OCI-LY3 (cell line): ENCODE data around the gene TNP2.

Experiments used
- H2AFZ ChIP-seq: fragments of 200-600, 300-600 bp; shearing (Covaris generic); 2 replicates; pipeline ENCODE4 v1.6.0; 2014; ENCODE audit warnings: antibody characterized with exemption, low read depth, low read length
- H3K27ac ChIP-seq: fragments of 200-600, 300-600 bp; sonication (generic); 2 replicates; pipeline ENCODE4 v1.5.1; 2014; ENCODE audit warnings: mild to moderate bottlenecking, low read length, moderate library complexity, mixed read lengths
- H3K27me3 ChIP-seq: fragments of 200-600, 300-600 bp; sonication (generic); 2 replicates; pipeline ENCODE4 v1.6.1; 2014; ENCODE audit warnings: low read depth, low read length, mixed read lengths
- H3K36me3 ChIP-seq: fragments of 200-600, 300-600 bp; sonication (generic); replicated peaks from 2 replicates; pipeline ENCODE3; 2014; ENCODE audit warnings: low read depth, low read length, mixed read lengths
- H3K4me1 ChIP-seq: fragments of 300-600, 200-600 bp; sonication (generic); 2 replicates; pipeline ENCODE4 v1.6.1; 2014; ENCODE audit warnings: low read length, mixed read lengths
- H3K4me2 ChIP-seq: fragments of 200-600, 300-600 bp; sonication (generic); 2 replicates; pipeline ENCODE4 v1.6.1; 2014; ENCODE audit warnings: low read length, mixed read lengths
- H3K4me3 ChIP-seq: fragments of 300-600, 200-600 bp; sonication (generic); 2 replicates; pipeline ENCODE4 v1.5.1; 2014; ENCODE audit warnings: antibody characterized with exemption, mild to moderate bottlenecking, low read length, moderate library complexity
- H3K79me2 ChIP-seq: fragments of 300-600, 200-600 bp; shearing (Covaris generic); 2 replicates; pipeline ENCODE4 v1.6.1; 2014; ENCODE audit warnings: mild to moderate bottlenecking, low read length, mixed read lengths
- H3K9ac ChIP-seq: fragments of 300-600, 200-600 bp; shearing (Covaris generic); 2 replicates; pipeline ENCODE4 v1.6.0; 2014; ENCODE audit warnings: mild to moderate bottlenecking, low read length, moderate library complexity
- H3K9me3 ChIP-seq: fragments of 200-600, 300-600 bp; shearing (Covaris generic); 2 replicates; pipeline ENCODE4 v1.6.1; 2014; ENCODE audit warnings: low read length, mixed read lengths; ENCODE audit not compliant: insufficient read depth
- H4K20me1 ChIP-seq: fragments of 200-600, 300-600 bp; sonication (generic); 2 replicates; pipeline ENCODE4 v1.6.1; 2016; ENCODE audit warnings: low read length, mixed read lengths; ENCODE audit not compliant: insufficient read depth
- CTCF ChIP-seq: fragments of 200-600, 300-600 bp; sonication (generic); IDR thresholded peaks from 2 replicates; pipeline ENCODE4 v1.5.1; 2014; ENCODE audit warnings: antibody characterized with exemption, low read length, low read depth
- EZH2phosphoT487 ChIP-seq: fragments of 200-600 bp; shearing (Covaris generic); IDR thresholded peaks from 2 replicates; pipeline ENCODE4 v1.6.1; 2018; ENCODE audit warnings: antibody characterized with exemption, mixed run types, low read depth

Gene TNP2

GRCh38 chr16:11241480-11242204, 27.5 kb downstream of the TNP2 start:
- no peak overlapping the region for H3K27ac ChIP-seq
- no peak overlapping the region for H3K4me2 ChIP-seq
- no peak overlapping the region for H2AFZ ChIP-seq
- H3K4me3 ChIP-seq: no peak overlapping the region
- no peaks in the 10 kb centered on the region for H3K36me3 ChIP-seq
- no peaks in the 10 kb centered on the region for H3K27me3 ChIP-seq
- H3K9ac ChIP-seq: no peak overlapping the region
- H3K4me1 ChIP-seq: peaks cover 32% of the 10 kb centered on the region
- no peaks in the 10 kb centered on the region for H4K20me1 ChIP-seq
- TF ChIP-seq EZH2phosphoT487 (no peak), CTCF (no peak)
- H3K79me2 ChIP-seq: no peaks in the 10 kb centered on the region
- no peaks in the 10 kb centered on the region for H3K9me3 ChIP-seq

DNA sequence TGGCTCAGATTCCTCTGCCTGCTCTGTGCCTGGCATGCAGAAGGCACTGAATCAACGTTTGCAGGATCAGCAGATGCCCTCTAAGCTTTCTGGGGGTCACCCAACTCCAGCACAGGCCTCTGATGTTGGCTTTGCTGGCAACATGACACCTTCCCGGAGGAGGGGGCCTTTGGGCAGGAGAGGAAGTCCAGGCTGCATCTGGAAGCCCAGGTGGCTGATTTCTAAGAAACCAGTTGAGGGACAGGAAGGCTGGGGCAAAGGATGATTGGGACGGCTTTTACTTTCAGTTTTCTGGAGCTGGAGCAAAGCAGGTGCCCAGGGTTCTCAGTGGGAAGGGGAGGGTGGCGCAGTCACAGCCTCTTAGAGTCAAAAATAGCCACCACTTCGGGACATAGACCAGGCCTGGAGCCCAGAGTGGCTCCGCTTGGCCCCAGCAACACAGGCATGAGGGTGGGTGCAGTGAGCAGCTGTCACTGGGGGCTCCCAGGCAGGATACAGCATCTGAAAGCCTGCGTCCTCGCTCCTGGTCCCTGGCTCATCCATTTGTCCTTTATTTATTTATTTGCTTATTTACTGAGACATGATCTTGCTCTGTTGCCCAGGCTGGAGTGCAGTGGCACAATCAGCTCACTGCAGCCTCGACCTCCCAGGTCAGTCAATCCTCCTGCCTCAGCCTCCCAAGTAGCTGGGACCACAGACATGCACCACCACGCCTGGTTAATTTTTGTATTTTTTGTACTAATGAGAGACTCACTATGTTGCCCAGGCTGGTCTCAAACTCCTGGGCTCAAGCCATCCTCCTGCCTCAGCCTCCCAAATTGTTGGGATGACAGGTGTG, 28.3 kb downstream of the TNP2 start:
- H3K9me3 ChIP-seq: no peaks in the 10 kb centered on the region
- H3K36me3 ChIP-seq: no peaks in the 10 kb centered on the region
- H3K4me2 ChIP-seq: no peak overlapping the region
- H4K20me1 ChIP-seq: no peaks in the 10 kb centered on the region
- no peaks in the 10 kb centered on the region for H3K27me3 ChIP-seq
- no peaks in the 10 kb centered on the region for H3K79me2 ChIP-seq
- TF ChIP-seq CTCF: no peak
- TF ChIP-seq EZH2phosphoT487: no peak
- peaks cover 24% of the 10 kb centered on the region for H3K4me1 ChIP-seq
- no peak overlapping the region for H3K4me3 ChIP-seq
- no peak overlapping the region for H3K27ac ChIP-seq
- H2AFZ ChIP-seq: no peak overlapping the region
- H3K9ac ChIP-seq: no peak overlapping the region

DNA sequence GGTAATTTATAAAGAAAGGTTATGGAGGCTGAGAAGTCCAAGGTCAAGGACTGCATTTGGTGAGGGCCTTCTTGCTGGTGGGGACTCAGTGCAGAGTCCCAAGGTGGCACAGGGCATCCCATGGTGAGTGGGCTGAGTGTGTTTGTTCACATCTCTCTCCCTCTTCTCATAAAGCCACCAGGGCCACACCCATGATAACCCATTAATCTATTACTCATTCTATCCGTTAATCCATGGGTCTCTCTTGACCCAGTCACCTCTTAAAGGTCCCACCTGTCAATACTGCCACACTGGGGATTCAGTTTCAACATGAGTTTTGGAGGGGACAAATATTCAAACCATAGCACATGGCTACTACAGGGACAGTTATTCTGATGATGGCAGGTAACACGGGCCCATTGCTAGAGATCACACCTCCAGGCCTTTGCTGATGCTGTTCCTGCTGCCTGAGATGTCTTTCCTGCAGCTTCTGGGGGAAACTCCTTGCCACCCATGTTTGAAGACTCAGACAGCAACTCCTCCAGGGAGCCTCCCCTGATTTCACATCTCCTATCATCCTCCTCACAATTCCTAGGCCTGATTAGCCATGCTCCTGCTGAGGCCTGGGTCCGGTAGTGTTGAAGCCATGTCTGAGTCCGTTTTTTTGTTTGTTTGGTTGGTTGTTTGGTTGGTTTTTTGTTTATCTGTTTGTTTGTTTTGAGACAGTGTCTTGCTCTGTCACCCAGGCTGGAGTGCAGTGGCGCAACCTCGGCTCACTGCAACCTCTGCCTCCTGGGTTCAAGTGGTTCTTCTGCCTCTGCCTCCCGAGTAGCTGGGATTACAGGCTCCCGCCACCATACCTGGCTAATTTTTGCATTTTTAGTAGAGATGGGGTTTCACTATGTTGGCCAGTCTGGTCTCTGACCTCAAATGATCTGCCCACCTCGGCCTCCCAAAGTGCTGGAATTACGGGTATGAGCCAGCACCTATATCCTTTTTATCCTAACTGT, 29.2 kb downstream of the TNP2 start:
- H4K20me1 ChIP-seq: no peaks in the 10 kb centered on the region
- no peaks in the 10 kb centered on the region for H3K79me2 ChIP-seq
- no peaks in the 10 kb centered on the region for H3K36me3 ChIP-seq
- H3K4me3 ChIP-seq: no peak overlapping the region
- H3K4me2 ChIP-seq: no peak overlapping the region
- H3K9me3 ChIP-seq: no peaks in the 10 kb centered on the region
- no peaks in the 10 kb centered on the region for H3K27me3 ChIP-seq
- H3K27ac ChIP-seq: no peak overlapping the region
- H2AFZ ChIP-seq: no peak overlapping the region
- no peak for TF ChIP-seq CTCF
- no peak for TF ChIP-seq EZH2phosphoT487
- peaks cover 20% of the 10 kb centered on the region for H3K4me1 ChIP-seq
- H3K9ac ChIP-seq: no peak overlapping the region
